GM18498 (cell line): ENCODE measurements around the gene RGS19.

Experiments used
- ATAC-seq: cut with Tn5 transposase; IDR thresholded peaks from one replicate; pipeline ENCODE4 v1.9.1; 2021; ENCODE audit warnings: mild to moderate bottlenecking, moderate library complexity; ENCODE audit not compliant: unreplicated experiment

Gene RGS19

GRCh38 chr20:64077876-64078551 is 1.3 kb downstream of the RGS19 start:
- ATAC-seq, result no peak

- ATAC-seq, result no peak
Measured at GRCh38 chr20:64077541-64077875, 1.8 kb downstream of the RGS19 start.

- no peak for ATAC-seq
Measured at GRCh38 chr20:64077094-64077493, 2.2 kb downstream of the RGS19 start.

- no peak for ATAC-seq
Measured at GRCh38 chr20:64076061-64076997, 3.0 kb downstream of the RGS19 start.

- ATAC-seq, result no peak
Measured at GRCh38 chr20:64075556-64075955, 3.8 kb downstream of the RGS19 start.

GRCh38 chr20:64074963-64075362 is 4.4 kb downstream of the RGS19 start:
- ATAC-seq, result no peak

- no peak for ATAC-seq
Measured at GRCh38 chr20:64074184-64074789, 5.0 kb downstream of the RGS19 start.

- ATAC-seq, result no peak
Measured at GRCh38 chr20:64073476-64074183, 5.7 kb downstream of the RGS19 start.

- ATAC-seq, result no peak
Measured at GRCh38 chr20:64072498-64073063, 6.7 kb downstream of the RGS19 start.

GRCh38 chr20:64071341-64072332 is 7.7 kb downstream of the RGS19 start:
- ATAC-seq, result no peak

- no peak for ATAC-seq
Measured at GRCh38 chr20:64070244-64070993, 8.9 kb downstream of the RGS19 start.

- ATAC-seq, result no peak
Measured at GRCh38 chr20:64069614-64070243, 9.6 kb downstream of the RGS19 start.

GRCh38 chr20:64069209-64069613 is 10.1 kb downstream of the RGS19 start:
- ATAC-seq, result no peak

- no peak for ATAC-seq
Measured at GRCh38 chr20:64068386-64069208, 10.7 kb downstream of the RGS19 start.

GRCh38 chr20:64067733-64068307 is 11.5 kb downstream of the RGS19 start:
- no peak for ATAC-seq

GRCh38 chr20:64067005-64067632 is 12.2 kb downstream of the RGS19 start:
- ATAC-seq, result no peak

GRCh38 chr20:64065974-64066343 is 13.4 kb downstream of the RGS19 start:
- peak; percentile 39 for ATAC-seq
